ENCODE data around the gene KIF11. TPM values are rescaled to one million over a fixed set of nuclear protein-coding genes. Genes with fewer than 3 reads are reported as not detected.
"Not testable (repeated sequence)": the region's sequence is repeated elsewhere in the genome, so short reads cannot be mapped to it uniquely, and the experiment has no call there.

KIF11 gene
- total and polyA plus RNA-seq, 2 experiments from 2014 or later = 26.1 to 56.7 TPM

DNA sequence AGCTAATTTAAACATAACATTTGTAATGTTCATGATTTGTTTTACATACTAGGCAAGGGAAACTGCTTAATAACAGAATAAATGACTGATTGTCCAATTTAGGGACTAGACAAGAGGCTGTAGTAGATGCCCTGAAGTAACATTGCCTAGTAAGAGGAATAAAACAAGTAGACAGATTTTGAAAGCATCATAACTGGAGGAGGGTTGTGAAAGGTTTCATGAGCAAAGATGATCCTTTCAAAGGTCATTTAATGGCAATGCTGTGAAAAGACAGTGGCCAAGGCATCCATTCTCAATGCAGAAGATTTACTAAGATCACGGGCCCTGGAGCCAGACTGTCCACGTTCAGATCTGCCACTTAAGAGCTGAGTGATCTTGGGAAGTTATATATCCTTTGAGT lies 52.0 kb downstream of the KIF11 start (continued):
- TF ChIP-seq EZH2 (IDR thresholded peaks at IDR 0.05; ENCODE audit: low read depth, unreplicated experiment) (no peak), EZH2phosphoT487 (IDR thresholded peaks at IDR 0.05; ENCODE audit: unreplicated experiment) (no peak), STAT1 (IDR thresholded peaks at IDR 0.05; ENCODE audit: unreplicated experiment) (no peak), ZNF331 (CRISPR knock-in tag; IDR thresholded peaks at IDR 0.05; ENCODE audit: low read depth) (no peak), NANOG (IDR thresholded peaks at IDR 0.05; ENCODE audit: borderline replicate concordance) (no peak), CREB1 (CRISPR knock-in tag; IDR thresholded peaks at IDR 0.05; ENCODE audit: low read depth) (no peak), POLR2AphosphoS5 (IDR thresholded peaks at IDR 0.05; ENCODE audit: low read depth) (no peak)
- TF ChIP-seq, protein P1, sequence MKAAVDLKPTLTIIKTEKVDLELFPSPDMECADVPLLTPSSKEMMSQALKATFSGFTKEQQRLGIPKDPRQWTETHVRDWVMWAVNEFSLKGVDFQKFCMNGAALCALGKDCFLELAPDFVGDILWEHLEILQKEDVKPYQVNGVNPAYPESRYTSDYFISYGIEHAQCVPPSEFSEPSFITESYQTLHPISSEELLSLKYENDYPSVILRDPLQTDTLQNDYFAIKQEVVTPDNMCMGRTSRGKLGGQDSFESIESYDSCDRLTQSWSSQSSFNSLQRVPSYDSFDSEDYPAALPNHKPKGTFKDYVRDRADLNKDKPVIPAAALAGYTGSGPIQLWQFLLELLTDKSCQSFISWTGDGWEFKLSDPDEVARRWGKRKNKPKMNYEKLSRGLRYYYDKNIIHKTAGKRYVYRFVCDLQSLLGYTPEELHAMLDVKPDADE (IDR thresholded peaks at IDR 0.05) = no peak

DNA sequence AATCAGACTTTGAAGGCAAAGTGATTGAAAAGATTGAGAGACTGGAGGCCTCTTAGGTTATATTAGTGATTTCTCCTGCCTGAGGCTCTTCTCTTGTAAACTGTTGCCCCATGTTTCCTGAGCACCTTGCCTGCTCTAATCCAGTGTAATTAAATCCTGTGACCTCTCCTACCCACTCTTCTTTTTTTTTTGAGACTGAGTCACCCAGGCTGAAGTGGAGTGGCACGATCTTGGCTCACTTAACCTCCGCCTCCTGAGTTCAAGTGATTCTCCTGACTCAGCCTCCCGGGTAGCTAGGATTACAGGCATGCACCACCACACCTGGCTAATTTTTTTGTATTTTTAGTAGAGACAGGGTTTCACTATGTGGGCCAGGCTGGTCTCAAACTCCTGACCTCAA lies 57.9 kb downstream of the KIF11 start:
- H3K27ac Mint-ChIP-seq; H3K79me2 ChIP-seq (replicated peaks; ENCODE audit: insufficient read depth); H3K4me1 Mint-ChIP-seq; H3F3A ChIP-seq (replicated peaks; ENCODE audit: low read depth); H3K4me1 ChIP-seq (ENCODE audit: insufficient read depth); H3K9me2 ChIP-seq (ENCODE audit: insufficient read depth); H2AFZ ChIP-seq; H4K20me1 ChIP-seq (replicated peaks; ENCODE audit: insufficient read depth); DNase-seq (ENCODE audit: low spot score); H3K27me3 Mint-ChIP-seq (ENCODE audit: insufficient read depth, low read depth, poor library complexity); H3K27ac ChIP-seq (ENCODE audit: low read depth); H3K4me2 ChIP-seq; H3K4me3 ChIP-seq; H3K9me3 Mint-ChIP-seq; H3K4me3 Mint-ChIP-seq; ATAC-seq; H3K27me3 ChIP-seq (ENCODE audit: insufficient read depth): not testable (repeated sequence)
- H3K36me3 ChIP-seq (ENCODE audit: insufficient read depth) = peaks cover 48% of the 10 kb centered on the region
- H3K36me3 Mint-ChIP-seq (ENCODE audit: low read depth) = peaks cover 78% of the 10 kb centered on the region

DNA sequence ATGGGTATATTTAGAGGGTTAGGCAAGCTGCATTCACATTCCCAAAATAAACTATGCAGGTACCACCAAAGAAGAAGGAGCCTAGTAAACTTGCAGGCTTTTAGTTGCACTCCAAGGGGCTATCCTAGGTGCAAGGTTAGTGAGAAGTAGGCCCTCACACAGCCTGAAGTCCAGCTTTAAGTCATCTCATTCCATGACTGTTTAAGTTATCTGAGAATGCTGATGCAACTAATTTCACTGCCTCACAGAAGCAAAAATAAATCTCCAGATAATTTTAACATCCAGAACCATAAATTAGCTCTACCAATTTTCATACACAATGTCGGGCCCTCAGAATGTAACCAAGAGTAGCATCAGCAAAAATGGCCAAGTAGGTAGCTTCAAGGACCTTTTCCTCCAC lies 62.5 kb downstream of the KIF11 start:
- no peaks in the 10 kb centered on the region for H3K27me3 Mint-ChIP-seq (ENCODE audit: insufficient read depth, low read depth, poor library complexity)
- Histone ChIP-seq H3K4me1 (ENCODE audit: insufficient read depth) (no peaks in the 10 kb centered on the region), H3K9me2 (ENCODE audit: insufficient read depth) (0 out of 2 replicates have a peak, but pooled peaks cover 2% of the 10 kb centered on the region), H3K79me2 (replicated peaks; ENCODE audit: insufficient read depth) (no peaks in the 10 kb centered on the region), H3K4me3 (no peak overlapping the region), H3K36me3 (ENCODE audit: insufficient read depth) (peaks cover 20% of the 10 kb centered on the region), H4K20me1 (replicated peaks; ENCODE audit: insufficient read depth) (peaks cover 3% of the 10 kb centered on the region; the same call in 1 of the 2 replicates), H3K4me2 (no peak overlapping the region), H2AFZ (no peak overlapping the region), H3K27ac (ENCODE audit: low read depth) (0 out of 2 replicates have a peak overlapping the region, but pooled peaks have one; percentile 30), H3F3A (replicated peaks; ENCODE audit: low read depth) (no peaks in the 10 kb centered on the region), H3K27me3 (ENCODE audit: insufficient read depth) (no peaks in the 10 kb centered on the region)
- H3K4me3 Mint-ChIP-seq = no peak overlapping the region
- peaks cover 42% of the 10 kb centered on the region for H3K36me3 Mint-ChIP-seq (ENCODE audit: low read depth)
- H3K9me3 Mint-ChIP-seq = no peaks in the 10 kb centered on the region; the same call in 2 of the 3 replicates
- no peaks in the 10 kb centered on the region for H3K4me1 Mint-ChIP-seq
- DNase-seq (ENCODE audit: low spot score) = no peak
- no peak for ATAC-seq
- H3K27ac Mint-ChIP-seq = no peak overlapping the region
- TF ChIP-seq ZNF114 (CRISPR knock-in tag; IDR thresholded peaks at IDR 0.05) = no peak
- TF ChIP-seq, protein P2, sequence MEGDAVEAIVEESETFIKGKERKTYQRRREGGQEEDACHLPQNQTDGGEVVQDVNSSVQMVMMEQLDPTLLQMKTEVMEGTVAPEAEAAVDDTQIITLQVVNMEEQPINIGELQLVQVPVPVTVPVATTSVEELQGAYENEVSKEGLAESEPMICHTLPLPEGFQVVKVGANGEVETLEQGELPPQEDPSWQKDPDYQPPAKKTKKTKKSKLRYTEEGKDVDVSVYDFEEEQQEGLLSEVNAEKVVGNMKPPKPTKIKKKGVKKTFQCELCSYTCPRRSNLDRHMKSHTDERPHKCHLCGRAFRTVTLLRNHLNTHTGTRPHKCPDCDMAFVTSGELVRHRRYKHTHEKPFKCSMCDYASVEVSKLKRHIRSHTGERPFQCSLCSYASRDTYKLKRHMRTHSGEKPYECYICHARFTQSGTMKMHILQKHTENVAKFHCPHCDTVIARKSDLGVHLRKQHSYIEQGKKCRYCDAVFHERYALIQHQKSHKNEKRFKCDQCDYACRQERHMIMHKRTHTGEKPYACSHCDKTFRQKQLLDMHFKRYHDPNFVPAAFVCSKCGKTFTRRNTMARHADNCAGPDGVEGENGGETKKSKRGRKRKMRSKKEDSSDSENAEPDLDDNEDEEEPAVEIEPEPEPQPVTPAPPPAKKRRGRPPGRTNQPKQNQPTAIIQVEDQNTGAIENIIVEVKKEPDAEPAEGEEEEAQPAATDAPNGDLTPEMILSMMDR (conservative IDR thresholded peaks at IDR 0.05; ENCODE audit: low read depth in 2 of 2) = no peak
- no peak for TF ChIP-seq STAT1 (IDR thresholded peaks at IDR 0.05; ENCODE audit: unreplicated experiment)
- TF ChIP-seq EZH2phosphoT487 (IDR thresholded peaks at IDR 0.05; ENCODE audit: unreplicated experiment) = no peak
- TF ChIP-seq, protein P3, sequence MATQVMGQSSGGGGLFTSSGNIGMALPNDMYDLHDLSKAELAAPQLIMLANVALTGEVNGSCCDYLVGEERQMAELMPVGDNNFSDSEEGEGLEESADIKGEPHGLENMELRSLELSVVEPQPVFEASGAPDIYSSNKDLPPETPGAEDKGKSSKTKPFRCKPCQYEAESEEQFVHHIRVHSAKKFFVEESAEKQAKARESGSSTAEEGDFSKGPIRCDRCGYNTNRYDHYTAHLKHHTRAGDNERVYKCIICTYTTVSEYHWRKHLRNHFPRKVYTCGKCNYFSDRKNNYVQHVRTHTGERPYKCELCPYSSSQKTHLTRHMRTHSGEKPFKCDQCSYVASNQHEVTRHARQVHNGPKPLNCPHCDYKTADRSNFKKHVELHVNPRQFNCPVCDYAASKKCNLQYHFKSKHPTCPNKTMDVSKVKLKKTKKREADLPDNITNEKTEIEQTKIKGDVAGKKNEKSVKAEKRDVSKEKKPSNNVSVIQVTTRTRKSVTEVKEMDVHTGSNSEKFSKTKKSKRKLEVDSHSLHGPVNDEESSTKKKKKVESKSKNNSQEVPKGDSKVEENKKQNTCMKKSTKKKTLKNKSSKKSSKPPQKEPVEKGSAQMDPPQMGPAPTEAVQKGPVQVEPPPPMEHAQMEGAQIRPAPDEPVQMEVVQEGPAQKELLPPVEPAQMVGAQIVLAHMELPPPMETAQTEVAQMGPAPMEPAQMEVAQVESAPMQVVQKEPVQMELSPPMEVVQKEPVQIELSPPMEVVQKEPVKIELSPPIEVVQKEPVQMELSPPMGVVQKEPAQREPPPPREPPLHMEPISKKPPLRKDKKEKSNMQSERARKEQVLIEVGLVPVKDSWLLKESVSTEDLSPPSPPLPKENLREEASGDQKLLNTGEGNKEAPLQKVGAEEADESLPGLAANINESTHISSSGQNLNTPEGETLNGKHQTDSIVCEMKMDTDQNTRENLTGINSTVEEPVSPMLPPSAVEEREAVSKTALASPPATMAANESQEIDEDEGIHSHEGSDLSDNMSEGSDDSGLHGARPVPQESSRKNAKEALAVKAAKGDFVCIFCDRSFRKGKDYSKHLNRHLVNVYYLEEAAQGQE (IDR thresholded peaks at IDR 0.05; ENCODE audit: unreplicated experiment) = no peak
- no peak for TF ChIP-seq EZH2 (IDR thresholded peaks at IDR 0.05; ENCODE audit: low read depth, unreplicated experiment)

All from GM23338 (cell line).